NT2/D1 (cell line): Measurements from ENCODE around the gene SNED1.

Experiments used
- YY1 ChIP-seq: IDR thresholded peaks from 2 replicates; pipeline ENCODE4 v1.6.1; 2011; ENCODE audit not compliant: insufficient read length, insufficient read depth
- ZNF274 ChIP-seq: IDR thresholded peaks from 2 replicates; pipeline ENCODE4 v1.6.1; 2011; ENCODE audit warnings: mild to moderate bottlenecking, low read depth, low read length

- TF ChIP-seq ZNF274: no peak
- TF ChIP-seq YY1: no peak
These were observed 38.5 kb upstream of the SNED1 start for GRCh38 chr2:240959941-240960308.
